GM12801 (cell line): ENCODE results near the gene CDCA5.

Experiments
- TF ChIP-seq, protein P1 (sequence below): IDR thresholded peaks from one replicate; pipeline ENCODE4 v1.5.1; 2011; ENCODE audit warnings: control low read depth; ENCODE audit not compliant: insufficient read length; ENCODE audit errors: extremely low read depth

Gene CDCA5

DNA sequence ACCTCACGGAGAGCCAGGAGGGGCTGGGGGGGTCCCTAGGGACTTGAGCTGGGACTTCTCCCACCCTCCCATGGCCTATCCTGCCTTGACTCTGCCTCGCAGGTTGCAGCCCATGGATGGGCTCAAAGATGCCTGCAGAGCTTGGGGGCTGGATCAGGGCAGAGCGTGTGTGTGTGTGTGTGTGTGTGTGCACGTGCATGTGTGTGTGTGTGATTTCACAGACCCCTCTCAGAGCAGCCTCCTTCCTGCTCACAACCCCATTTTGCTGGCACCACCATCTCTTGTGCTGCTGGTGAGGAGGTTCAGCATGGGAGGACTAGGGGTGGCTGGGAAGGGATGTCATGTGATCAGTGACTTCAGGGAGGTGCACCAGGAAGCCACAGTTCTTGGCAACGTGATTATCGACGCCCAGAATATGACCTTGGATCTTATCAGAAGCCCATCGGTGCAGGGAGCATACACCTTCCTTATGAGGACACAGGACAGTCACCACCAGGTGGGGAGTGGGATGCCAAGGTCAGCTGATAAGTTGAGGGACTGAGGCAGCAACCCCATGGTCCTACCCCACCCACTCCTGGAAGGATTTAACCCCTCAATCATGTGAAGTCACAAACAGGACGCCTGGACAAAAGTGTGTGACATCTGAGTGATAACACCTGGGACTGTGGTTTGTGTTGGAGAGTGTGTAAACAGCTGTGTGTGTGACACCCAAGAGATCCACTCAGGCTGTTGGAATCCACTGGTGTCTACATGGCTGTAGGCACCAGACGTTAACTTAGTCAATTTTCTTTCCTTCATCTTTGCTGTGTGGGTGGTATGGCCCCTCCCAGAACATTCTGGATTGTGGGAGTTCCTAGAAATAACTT lies 23.6 kb downstream of the CDCA5 start:
- TF ChIP-seq, protein P1, sequence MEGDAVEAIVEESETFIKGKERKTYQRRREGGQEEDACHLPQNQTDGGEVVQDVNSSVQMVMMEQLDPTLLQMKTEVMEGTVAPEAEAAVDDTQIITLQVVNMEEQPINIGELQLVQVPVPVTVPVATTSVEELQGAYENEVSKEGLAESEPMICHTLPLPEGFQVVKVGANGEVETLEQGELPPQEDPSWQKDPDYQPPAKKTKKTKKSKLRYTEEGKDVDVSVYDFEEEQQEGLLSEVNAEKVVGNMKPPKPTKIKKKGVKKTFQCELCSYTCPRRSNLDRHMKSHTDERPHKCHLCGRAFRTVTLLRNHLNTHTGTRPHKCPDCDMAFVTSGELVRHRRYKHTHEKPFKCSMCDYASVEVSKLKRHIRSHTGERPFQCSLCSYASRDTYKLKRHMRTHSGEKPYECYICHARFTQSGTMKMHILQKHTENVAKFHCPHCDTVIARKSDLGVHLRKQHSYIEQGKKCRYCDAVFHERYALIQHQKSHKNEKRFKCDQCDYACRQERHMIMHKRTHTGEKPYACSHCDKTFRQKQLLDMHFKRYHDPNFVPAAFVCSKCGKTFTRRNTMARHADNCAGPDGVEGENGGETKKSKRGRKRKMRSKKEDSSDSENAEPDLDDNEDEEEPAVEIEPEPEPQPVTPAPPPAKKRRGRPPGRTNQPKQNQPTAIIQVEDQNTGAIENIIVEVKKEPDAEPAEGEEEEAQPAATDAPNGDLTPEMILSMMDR: no peak

- TF ChIP-seq, protein P1: no peak
Measured at GRCh38 chr11:65059523-65059922, 24.3 kb downstream of the CDCA5 start.

DNA sequence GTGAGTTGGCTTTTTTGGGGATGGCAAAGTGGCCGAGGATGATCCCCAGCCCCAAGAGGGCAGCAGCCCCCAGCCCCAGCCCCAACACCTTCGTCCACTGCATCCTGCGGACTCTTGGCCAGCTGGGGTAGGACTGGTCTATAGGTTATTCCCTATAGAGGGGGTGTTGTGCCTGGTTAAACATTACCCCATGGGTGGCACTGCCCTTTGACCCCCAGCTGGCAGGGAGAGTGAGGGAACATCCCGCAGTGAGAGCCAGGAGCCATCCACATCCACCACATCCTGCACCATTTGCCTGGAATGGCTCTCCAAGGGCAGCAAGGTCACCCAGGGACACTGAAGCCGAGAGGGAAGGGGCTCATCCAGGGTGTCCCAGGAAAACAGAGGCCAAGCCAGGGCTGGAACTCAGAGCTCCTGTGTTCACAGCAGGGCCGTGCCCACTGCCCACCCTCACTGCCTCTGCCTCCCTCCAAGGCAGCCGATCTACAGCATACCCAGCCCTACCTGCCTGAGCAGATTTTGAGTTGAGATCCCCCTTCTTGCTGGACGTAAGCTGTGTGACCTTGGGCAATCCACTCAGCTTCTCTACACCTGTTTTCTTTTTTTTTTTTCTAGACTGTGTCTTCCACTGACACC lies 25.3 kb downstream of the CDCA5 start, which contains the start of gene NAALADL1:
TSS of gene NAALADL1 (minus strand) at position 135 of the 636 bp plus-strand sequence. CDS start at position 103, 32 bp downstream.
- TF ChIP-seq, protein P1: no peak

DNA sequence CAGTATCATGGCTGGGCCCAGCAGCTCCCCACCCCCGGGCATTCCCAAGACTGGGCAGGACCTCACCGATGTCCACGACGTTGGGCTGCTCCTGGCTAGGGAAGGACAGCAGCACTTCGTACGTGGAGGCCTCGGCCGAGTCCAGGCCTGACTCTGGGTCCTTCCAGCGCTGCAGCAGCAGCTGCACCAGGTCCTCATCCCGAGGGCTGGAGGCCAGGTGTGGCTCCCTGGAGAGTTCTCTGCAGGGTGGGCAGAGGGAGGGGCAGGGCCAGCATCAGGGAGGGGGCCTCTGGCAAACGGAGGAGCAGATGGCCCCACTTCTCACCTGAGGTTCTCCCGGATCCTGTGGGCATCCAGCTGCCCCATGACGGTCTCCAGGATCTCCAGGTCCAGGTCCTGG lies 25.8 kb downstream of the CDCA5 start:
- TF ChIP-seq, protein P1: no peak

DNA sequence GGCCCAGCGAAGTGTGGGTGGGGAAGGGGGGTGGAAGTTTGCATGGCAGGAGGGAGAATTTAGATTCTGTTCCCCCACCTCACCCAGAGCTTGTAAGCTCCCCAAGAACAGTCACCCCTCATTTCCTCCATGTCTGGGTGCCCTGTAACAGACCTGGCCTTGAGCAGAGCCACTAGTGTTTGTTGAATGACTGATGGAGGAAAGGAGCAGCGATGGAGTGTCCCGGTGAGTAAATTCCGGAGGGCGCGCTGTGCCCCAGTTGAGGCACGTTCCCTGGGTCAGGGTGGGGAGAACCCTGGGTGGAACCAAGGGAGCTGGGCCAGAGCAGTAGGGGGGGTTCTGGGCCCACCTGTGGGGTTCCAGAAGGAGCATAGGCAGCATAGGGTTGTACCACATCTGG lies 26.3 kb downstream of the CDCA5 start:
- TF ChIP-seq, protein P1: no peak

DNA sequence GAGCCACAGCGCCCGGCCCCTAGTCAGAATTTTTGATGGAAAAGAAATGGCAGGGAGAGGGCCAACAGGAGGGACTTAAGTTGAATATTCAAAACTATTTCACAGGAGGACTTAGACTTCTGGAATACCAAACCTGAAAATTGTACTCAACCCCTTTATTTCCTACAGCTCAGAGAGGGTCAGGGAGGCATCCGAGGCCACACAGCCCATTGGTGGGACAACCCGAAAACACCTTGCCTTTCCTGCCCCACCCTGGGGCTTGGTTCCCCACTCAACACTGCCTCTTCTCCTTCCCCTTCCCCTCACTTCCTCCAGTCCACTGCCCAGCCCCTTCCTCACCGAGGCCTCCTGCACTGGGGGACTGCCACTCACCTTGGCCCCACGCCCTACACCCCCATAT lies 26.8 kb downstream of the CDCA5 start:
- TF ChIP-seq, protein P1: no peak

DNA sequence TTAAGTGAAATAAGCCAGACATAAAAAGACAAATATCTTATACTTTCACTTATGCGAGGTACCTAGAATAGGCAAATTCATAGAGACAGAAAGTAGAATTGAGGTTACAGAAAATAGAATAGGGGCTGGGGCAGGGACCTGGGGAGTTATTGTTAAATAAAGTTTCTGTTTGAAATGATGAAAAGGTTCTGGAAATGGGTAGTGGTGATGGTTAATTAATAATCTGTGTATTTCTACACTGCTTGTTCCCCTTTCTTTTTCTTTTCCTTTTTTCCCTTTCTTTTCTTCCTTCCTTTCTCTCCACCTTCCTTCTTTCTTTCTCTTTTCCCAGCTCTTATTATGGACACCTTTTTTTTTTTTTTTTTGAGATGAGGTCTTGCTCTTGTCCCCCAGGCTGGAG lies 28.3 kb downstream of the CDCA5 start:
- TF ChIP-seq, protein P1: no peak
